ENCODE data around the gene CDC42. TPM values are rescaled to one million over a fixed set of nuclear protein-coding genes. Genes with fewer than 3 reads are reported as not detected.
"Not testable (repeated sequence)": the region's sequence is repeated elsewhere in the genome, so short reads cannot be mapped to it uniquely, and the experiment has no call there.

CDC42 gene
- total and polyA plus RNA-seq, 9 of the 15 experiments (the other 6 are each of a cell fraction or from before 2014, with no cell fraction given) = 186 to 398 (median 325) TPM

GRCh38 chr1:22052115-22053016 lies at the start of gene CDC42 (continued):
- TF ChIP-seq ASH1L (IDR thresholded peaks at IDR 0.05; ENCODE audit: borderline replicate concordance, low read depth, partially characterized antibody) (no peak), HDAC1 (IDR thresholded peaks at IDR 0.05) (peak in 1 of 2 experiments; percentile 73; a peak in 2 of 4 replicates), DPF2 (IDR thresholded peaks at IDR 0.05) (peak; percentile 11; the same call in 1 of the 2 replicates), MTA3 (IDR thresholded peaks at IDR 0.05; ENCODE audit: borderline replicate concordance) (peak; percentile 79; the same call in 1 of the 2 replicates), ZNF41 (CRISPR knock-in tag; conservative IDR thresholded peaks at IDR 0.05) (0 out of 2 replicates have a peak, but pooled peaks have one; percentile 54), ETV6 (IDR thresholded peaks at IDR 0.05; ENCODE audit: borderline replicate concordance in 1 of 2, low read depth in 2 of 2, low read length in 1 of 2) (0 out of 4 replicates have a peak, but pooled peaks of 1 of the 2 experiments have one; percentile 17), ETV6 (CRISPR knock-in tag; IDR thresholded peaks at IDR 0.05; ENCODE audit: borderline replicate concordance) (no peak), SP1 (CRISPR knock-in tag; IDR thresholded peaks at IDR 0.05) (peak; percentile 93), NCOA6 (IDR thresholded peaks at IDR 0.05) (peak; percentile 98), SPI1 (IDR thresholded peaks at IDR 0.05; ENCODE audit: borderline replicate concordance, low read depth, low read length) (peak; percentile 95)
- TF ChIP-seq, protein P1, sequence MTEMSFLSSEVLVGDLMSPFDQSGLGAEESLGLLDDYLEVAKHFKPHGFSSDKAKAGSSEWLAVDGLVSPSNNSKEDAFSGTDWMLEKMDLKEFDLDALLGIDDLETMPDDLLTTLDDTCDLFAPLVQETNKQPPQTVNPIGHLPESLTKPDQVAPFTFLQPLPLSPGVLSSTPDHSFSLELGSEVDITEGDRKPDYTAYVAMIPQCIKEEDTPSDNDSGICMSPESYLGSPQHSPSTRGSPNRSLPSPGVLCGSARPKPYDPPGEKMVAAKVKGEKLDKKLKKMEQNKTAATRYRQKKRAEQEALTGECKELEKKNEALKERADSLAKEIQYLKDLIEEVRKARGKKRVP (CRISPR knock-in tag; IDR thresholded peaks at IDR 0.05) = peak; percentile 28; the same call in 1 of the 2 replicates
- TF ChIP-seq, protein P2, sequence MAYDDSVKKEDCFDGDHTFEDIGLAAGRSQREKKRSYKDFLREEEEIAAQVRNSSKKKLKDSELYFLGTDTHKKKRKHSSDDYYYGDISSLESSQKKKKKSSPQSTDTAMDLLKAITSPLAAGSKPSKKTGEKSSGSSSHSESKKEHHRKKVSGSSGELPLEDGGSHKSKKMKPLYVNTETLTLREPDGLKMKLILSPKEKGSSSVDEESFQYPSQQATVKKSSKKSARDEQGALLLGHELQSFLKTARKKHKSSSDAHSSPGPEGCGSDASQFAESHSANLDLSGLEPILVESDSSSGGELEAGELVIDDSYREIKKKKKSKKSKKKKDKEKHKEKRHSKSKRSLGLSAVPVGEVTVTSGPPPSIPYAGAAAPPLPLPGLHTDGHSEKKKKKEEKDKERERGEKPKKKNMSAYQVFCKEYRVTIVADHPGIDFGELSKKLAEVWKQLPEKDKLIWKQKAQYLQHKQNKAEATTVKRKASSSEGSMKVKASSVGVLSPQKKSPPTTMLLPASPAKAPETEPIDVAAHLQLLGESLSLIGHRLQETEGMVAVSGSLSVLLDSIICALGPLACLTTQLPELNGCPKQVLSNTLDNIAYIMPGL (CRISPR knock-in tag; IDR thresholded peaks at IDR 0.05) = peak; percentile 94

GRCh38 chr1:22002875-22003274 lies 49.6 kb upstream of the CDC42 start:
- WGBS (ENCODE audit: insufficient coverage, low coverage, missing lambda C conversion rate) = 7% methylated on average over 7 of the region's 8 CpGs
- H3K9me1 ChIP-seq (ENCODE audit: control insufficient read depth, insufficient read depth, low read length); H3K4me1 ChIP-seq (replicated peaks in 1 of 2; ENCODE audit: control insufficient read depth in 2 of 2, insufficient read depth in 2 of 2, low read length in 2 of 2); H3K4me3 ChIP-seq; H4K20me1 ChIP-seq (replicated peaks; ENCODE audit: control insufficient read depth, insufficient read depth, low read length); H3K9ac ChIP-seq (ENCODE audit: insufficient read depth in 1 of 2, low read depth in 2 of 2, low read length in 2 of 2); H3K79me2 ChIP-seq (ENCODE audit: control insufficient read depth, insufficient read depth, low read length); in situ Hi-C loops (cut with MboI); POLR2A ChIA-PET; H3K36me3 ChIP-seq (ENCODE audit: control insufficient read depth, insufficient read depth, low read length); DNase-seq (ENCODE audit: extremely low read depth in 1 of 4, low spot score in 3 of 4); intact Hi-C loops (cut with micrococcal nuclease); BruUV-seq (replicated peaks); H2AFZ ChIP-seq (ENCODE audit: low read depth, low read length); H3K9me3 ChIP-seq (replicated peaks; ENCODE audit: control insufficient read depth, insufficient read depth, low read depth, low read length); H3K27ac ChIP-seq (ENCODE audit: extremely low read depth, low read depth, low read length); H3K4me2 ChIP-seq (ENCODE audit: insufficient read depth, low read length); FAIRE-seq; ATAC-seq: not testable (repeated sequence)
- CTCF ChIA-PET (ENCODE audit: low intra/inter-chr PET ratio) = interaction anchor here (0.6 kb wide), 1 partner anchor 18 kb away, joined by 4 read pairs; no protein-coding TSS in a partner anchor
- peaks cover 4 to 23% of the 10 kb centered on the region in 2 experiments; a peak in 3 of 5 replicates for H3K27me3 ChIP-seq (ENCODE audit: control insufficient read depth in 2 of 2, insufficient read depth in 2 of 2, low read length in 2 of 2)
